ENCODE data around the gene IPCEF1. TPM values are rescaled to one million over a fixed set of nuclear protein-coding genes. Genes with fewer than 3 reads are reported as not detected.

IPCEF1 gene
- total RNA-seq, 1 experiment from 2014 or later = 0.20 TPM

DNA sequence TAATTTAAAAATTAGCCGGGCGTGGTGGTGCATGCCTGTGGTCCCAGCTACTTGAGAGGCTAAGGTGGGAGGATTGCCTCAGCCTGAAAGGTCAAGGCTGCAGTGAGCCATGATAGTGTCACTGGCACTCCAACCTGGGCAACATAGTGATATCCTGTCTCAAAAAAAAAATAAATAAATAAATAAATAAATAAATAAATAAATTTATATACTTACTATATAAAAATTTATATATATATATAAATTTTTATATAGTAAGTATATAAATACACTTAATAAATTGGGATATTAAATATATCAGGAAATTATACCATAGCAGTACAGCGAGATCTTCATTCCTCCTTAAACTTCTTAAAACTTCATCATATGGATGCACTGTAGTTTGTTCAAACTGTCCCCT is 23.0 kb upstream of the IPCEF1 start:
- in situ Hi-C loops (cut with HindIII; ENCODE audit: low pct_unique_long_range_greater_than_20kb, low sequenced_read_pairs) = no loop called here

GRCh38 chr6:154378518-154378917 is 21.9 kb upstream of the IPCEF1 start:
- DNase-seq (ENCODE audit: low read depth) = no peak
- in situ Hi-C loops (cut with HindIII; ENCODE audit: low pct_unique_long_range_greater_than_20kb, low sequenced_read_pairs) = no loop called here

More for the DNA sequence above, 23.0 kb upstream of the IPCEF1 start:
- DNase-seq (ENCODE audit: low read depth) = no peak

DNA sequence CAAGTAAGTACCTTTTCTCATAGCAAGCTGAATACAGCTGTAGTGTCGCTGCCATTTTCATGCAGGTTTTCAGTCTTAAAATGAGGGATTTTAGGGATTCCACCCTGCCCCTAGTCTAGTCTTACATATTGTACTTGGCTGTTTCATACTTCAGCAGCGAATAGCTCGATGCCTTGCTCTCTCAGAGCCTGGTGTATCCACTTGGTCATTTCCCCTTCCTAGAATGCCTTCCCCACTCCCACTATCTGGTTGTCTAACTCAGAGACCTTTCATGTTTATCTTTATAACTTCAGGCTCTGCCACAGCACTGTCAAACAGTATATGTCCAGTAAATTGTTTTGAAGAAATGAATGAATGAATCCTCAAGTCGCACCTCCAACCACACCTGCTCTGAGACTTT is 21.1 kb upstream of the IPCEF1 start:
- no peak for DNase-seq (ENCODE audit: low read depth)
- in situ Hi-C loops (cut with HindIII; ENCODE audit: low pct_unique_long_range_greater_than_20kb, low sequenced_read_pairs) = no loop called here

DNA sequence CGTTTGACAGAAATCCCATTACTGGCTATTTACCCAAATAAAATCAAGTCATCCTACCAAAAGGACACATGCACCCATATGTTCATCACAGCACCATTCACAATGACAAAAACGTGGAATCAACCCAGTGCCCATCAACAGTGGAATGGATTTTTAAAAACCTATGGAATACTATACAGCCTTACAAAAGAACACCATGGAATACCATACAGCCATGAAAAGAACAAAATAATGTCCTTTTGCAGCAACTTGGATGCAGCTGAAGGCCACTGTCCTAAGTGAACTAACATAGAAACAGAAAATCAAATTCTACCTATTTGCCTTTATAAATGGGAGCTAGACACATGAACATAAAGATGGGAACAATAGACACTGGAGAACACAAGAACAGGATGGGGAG is 17.4 kb upstream of the IPCEF1 start:
- DNase-seq (ENCODE audit: low read depth) = no peak
- in situ Hi-C loops (cut with HindIII; ENCODE audit: low pct_unique_long_range_greater_than_20kb, low sequenced_read_pairs) = no loop called here

GRCh38 chr6:154371281-154371680 is 14.7 kb upstream of the IPCEF1 start:
- in situ Hi-C loops (cut with HindIII; ENCODE audit: low pct_unique_long_range_greater_than_20kb, low sequenced_read_pairs) = no loop called here
- DNase-seq (ENCODE audit: low read depth) = no peak

DNA sequence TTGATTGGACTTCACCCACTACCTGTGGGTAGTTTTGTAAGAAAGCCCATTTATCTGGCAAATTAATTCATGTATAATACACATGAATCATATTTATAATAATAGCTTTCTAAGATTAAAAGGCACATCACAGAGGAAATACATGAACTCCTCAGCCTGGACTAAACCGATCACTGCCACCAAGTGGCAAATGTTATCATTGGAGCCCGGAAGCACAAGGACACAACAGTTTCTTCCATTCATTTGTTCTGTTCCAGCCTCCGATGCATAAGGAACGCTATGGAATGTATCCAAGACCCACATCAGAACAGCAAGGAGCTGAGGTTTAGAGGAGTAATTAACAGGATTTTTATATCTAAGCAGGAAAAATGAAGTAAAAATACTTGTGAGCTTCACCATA is 13.9 kb upstream of the IPCEF1 start:
- peak; percentile 14 for DNase-seq (ENCODE audit: low read depth)
- in situ Hi-C loops (cut with HindIII; ENCODE audit: low pct_unique_long_range_greater_than_20kb, low sequenced_read_pairs) = no loop called here

GRCh38 chr6:154367839-154368695 is 11.5 kb upstream of the IPCEF1 start:
- in situ Hi-C loops (cut with HindIII; ENCODE audit: low pct_unique_long_range_greater_than_20kb, low sequenced_read_pairs) = no loop called here
- no peak for DNase-seq (ENCODE audit: low read depth)

DNA sequence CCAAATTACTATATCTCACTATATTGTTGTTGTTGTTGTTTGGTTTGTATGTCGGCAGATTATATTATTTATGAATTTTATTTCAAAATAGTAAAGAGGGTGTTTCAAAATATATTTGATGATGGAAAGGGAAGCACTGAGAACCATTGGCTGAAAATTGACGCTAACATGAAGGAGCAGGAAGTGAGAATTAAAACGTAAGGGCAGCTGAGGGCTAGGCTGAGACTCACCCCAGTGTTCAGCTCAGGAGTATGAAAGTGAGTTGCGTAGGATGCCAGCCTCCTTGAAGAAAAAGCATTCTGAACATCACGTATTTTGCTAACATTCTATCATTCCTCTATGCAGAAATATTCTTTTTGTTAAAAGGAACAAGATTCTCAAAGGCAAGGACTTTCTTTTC is 10.7 kb upstream of the IPCEF1 start:
- DNase-seq (ENCODE audit: low read depth) = no peak
- in situ Hi-C loops (cut with HindIII; ENCODE audit: low pct_unique_long_range_greater_than_20kb, low sequenced_read_pairs) = no loop called here

GRCh38 chr6:154363821-154364220 is 7.2 kb upstream of the IPCEF1 start:
- no peak for DNase-seq (ENCODE audit: low read depth)
- in situ Hi-C loops (cut with HindIII; ENCODE audit: low pct_unique_long_range_greater_than_20kb, low sequenced_read_pairs) = no loop called here

- in situ Hi-C loops (cut with HindIII; ENCODE audit: low pct_unique_long_range_greater_than_20kb, low sequenced_read_pairs) = no loop called here
- no peak for DNase-seq (ENCODE audit: low read depth)
These were observed 4.9 kb upstream of the IPCEF1 start for GRCh38 chr6:154361476-154361875.

DNA sequence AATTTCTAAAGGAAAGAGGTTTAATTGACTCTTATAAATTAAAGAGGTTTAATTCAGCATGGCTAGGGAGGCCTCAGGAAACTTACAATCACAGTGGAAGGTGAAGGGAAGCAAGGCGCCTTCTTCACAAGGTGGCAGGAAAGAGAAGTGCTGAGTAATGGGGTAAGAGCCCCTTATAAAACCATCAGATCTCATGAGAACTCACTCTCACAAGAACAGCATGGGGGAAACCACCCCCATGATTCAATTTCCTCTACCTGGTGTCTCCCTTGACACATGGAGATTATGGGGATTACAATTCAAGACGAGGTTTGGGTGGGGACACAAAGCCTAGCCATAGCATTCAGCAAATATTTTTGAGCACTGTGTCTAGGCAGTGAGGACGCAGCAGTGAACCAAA is 3.9 kb upstream of the IPCEF1 start:
- DNase-seq (ENCODE audit: low read depth) = no peak
- in situ Hi-C loops (cut with HindIII; ENCODE audit: low pct_unique_long_range_greater_than_20kb, low sequenced_read_pairs) = no loop called here

DNA sequence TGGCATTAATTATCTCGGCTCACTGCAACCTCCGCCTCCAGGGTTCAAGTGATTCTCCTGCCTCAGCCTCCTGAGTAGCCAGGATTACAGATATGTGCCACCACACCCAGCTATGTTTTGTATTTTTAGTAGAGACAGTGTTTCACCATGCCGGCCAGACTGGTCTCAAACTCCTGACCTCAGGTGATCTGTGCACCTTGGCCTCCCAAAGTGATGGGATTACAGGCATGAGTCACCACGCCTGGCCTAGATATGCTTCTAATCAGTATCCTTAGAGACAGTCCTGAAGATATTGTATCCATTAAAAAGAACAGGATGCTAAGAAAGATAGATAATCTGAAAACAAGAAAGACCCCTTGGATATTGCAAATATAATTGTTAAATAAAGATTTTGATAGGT is 3.1 kb upstream of the IPCEF1 start:
- in situ Hi-C loops (cut with HindIII; ENCODE audit: low pct_unique_long_range_greater_than_20kb, low sequenced_read_pairs) = no loop called here
- DNase-seq (ENCODE audit: low read depth) = no peak

DNA sequence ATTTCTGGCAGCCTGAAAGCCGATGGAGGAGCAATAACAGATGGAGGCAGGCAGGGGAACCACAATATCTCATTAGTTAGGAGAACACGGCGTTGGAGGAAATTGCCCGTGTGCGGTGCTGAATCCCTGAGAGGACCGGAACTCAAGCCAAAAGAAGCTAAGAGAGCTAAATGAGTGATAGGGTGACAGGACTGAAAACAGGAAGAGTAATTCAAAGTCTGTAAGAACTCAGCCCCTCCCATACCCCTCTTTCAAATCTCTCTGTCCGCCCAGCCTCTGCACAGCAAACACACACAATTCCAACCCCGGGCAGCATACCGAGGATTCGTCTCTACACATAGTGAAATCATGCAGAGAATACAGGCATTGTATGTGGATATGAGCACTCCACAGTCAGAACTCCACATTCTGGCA is 2.6 kb upstream of the IPCEF1 start:
- DNase-seq (ENCODE audit: low read depth) = no peak
- in situ Hi-C loops (cut with HindIII; ENCODE audit: low pct_unique_long_range_greater_than_20kb, low sequenced_read_pairs) = no loop called here

DNA sequence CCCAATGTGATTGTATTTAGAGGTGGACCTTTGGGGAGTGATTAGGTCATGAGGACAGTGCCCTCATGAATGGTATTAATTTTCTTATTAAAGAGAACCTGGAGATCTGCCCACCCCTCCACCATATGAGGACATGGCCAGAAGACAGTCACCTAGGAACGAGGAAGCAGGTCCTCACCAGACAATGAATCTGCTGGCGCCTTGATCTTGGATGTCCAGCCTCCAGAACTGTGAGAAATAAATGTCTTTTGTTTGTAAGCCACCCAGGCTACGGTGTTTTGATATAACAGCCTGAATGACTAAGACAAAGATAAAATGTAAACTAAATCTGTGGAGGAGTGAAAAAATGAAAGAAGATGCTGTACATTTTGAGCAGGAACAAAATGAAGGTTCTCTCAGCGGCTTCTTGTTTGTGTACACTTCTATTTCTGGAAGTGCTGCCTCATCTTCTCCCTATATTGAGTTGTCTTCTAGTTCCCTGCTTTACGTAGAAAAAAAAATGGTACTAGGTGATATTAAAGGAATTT is 1.5 kb upstream of the IPCEF1 start:
- no peak for DNase-seq (ENCODE audit: low read depth)
- in situ Hi-C loops (cut with HindIII; ENCODE audit: low pct_unique_long_range_greater_than_20kb, low sequenced_read_pairs) = no loop called here

- in situ Hi-C loops (cut with HindIII; ENCODE audit: low pct_unique_long_range_greater_than_20kb, low sequenced_read_pairs) = no loop called here
- no peak for DNase-seq (ENCODE audit: low read depth)
These were observed 490 bp downstream of the IPCEF1 start for GRCh38 chr6:154356113-154356512.

GRCh38 chr6:154354265-154354777 is 2.3 kb downstream of the IPCEF1 start:
- in situ Hi-C loops (cut with HindIII; ENCODE audit: low pct_unique_long_range_greater_than_20kb, low sequenced_read_pairs) = no loop called here
- DNase-seq (ENCODE audit: low read depth) = no peak

DNA sequence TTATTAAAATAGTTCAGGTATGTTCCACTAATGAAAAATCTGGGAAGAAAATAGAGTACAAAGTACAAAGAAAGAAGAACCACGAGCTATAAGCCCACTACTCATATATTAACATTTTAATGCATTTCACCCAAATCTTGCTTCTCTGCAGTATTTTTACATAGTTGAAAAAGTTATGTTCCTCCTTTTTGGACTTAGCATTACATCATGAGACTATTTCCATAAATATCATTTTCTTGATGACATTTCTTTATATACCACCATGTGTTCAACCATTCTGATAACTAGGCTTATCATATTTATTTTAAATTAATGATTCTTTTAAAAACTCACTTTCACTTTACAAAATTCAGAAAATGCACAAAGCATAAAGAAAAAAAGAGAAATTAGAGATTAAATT is 3.0 kb downstream of the IPCEF1 start:
- in situ Hi-C loops (cut with HindIII; ENCODE audit: low pct_unique_long_range_greater_than_20kb, low sequenced_read_pairs) = no loop called here
- no peak for DNase-seq (ENCODE audit: low read depth)

DNA sequence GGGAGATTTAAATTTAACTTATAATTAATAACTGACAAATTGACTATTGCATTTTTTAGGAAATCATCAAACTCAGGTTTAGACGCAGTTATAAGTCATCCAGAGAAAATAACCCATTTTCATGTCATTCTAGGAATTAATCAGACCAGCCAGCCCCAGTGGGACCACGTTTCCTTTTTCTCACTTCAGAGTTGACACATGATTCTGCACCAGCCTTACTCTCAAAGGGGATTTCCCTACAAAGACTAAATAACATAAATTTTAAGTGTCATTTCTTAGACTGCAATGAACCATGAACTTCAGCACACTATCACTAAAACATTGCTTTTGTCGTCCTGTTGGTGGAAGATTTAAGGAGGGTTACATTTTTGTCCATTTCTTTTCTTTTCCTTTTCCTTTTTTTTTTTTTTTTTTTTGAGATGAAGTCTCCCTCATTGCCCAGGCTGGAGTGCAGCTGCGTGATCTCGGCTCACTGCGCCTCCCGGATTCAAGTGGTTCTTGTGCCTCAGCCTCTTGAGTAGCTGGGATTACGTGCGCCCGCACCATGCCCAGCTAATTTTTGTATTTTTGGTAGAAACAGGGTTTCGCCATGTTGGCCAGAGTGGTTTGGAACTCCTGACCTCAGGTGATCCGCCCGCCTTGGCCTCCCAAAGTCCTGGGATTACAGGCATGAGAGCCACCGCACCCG is 3.6 kb downstream of the IPCEF1 start:
- in situ Hi-C loops (cut with HindIII; ENCODE audit: low pct_unique_long_range_greater_than_20kb, low sequenced_read_pairs) = no loop called here
- no peak for DNase-seq (ENCODE audit: low read depth)

DNA sequence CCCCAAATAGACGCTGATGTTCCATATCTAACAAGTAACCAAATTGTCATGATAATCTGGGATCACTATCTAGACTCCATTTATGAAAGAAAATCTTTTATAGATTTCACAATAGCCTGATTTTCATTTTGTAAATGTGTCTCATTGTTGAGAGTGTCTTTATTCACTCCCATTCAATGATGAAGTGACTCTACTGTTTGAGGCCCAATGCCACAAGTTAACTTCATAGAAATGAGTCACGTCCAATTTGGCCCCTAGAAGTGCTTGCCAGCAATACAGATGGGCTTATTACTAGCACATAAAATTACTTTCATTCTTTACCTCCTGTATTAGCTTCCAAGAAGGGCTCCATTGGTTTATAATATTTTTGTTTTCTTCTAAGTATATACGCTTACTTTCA is 6.3 kb downstream of the IPCEF1 start:
- in situ Hi-C loops (cut with HindIII; ENCODE audit: low pct_unique_long_range_greater_than_20kb, low sequenced_read_pairs) = no loop called here
- no peak for DNase-seq (ENCODE audit: low read depth)
